CD4-positive, alpha-beta T cell (primary cell): ENCODE results near the gene USB1. TPM values are rescaled to one million over a fixed set of nuclear protein-coding genes. Genes with fewer than 3 reads are reported as not detected.

Experiments
- ATAC-seq: fragments of 200-7000 bp; cut with Tn5 transposase; one replicate; pipeline ENCODE4 v1.10.0; 2022; ENCODE audit warnings: mild to moderate bottlenecking; ENCODE audit not compliant: poor library complexity
- CTCF ChIA-PET: fragments of 350-600 bp; sonication (Branson Sonifier 250); formaldehyde crosslinking; loops from one replicate; lab custom pipeline; 2021; ENCODE audit warnings: antibody characterized with exemption, inconsistent platforms; lab: Charles Lee
- POLR2A ChIA-PET: fragments of 350-600 bp; sonication (Branson Sonifier 250); formaldehyde crosslinking; loops from one replicate; lab custom pipeline; 2021; ENCODE audit warnings: antibody characterized with exemption, inconsistent platforms; lab: Charles Lee
- DNase-seq, 14 experiments: peaks; one replicate each; pipeline ENCODE4 v3.0.0-alpha.2; 2013 to 2020; ENCODE audit warnings: mixed read lengths in 2 of 14
- H3K27ac ChIP-seq, 2 donors: one replicate each; pipeline versions ENCODE4 v1.5.1 to v1.7.0; 2013; ENCODE audit warnings: low read length in 2 of 2, low read depth in 1 of 2, mild to moderate bottlenecking in 1 of 2
- H3K27me3 ChIP-seq, 2 experiments: 1 replicate in 1 of 2; 2 replicates in 1 of 2; pipeline versions ENCODE4 v1.6.1 to v1.7.0; 2013; ENCODE audit warnings: low read length in 2 of 2, control low read depth in 1 of 2, mild to moderate bottlenecking in 1 of 2, moderate library complexity in 1 of 2; ENCODE audit not compliant: insufficient read depth in 2 of 2, control insufficient read depth in 1 of 2
- H3K36me3 ChIP-seq: one replicate; pipeline ENCODE4 v1.6.1; 2013; ENCODE audit warnings: low read length, control low read depth; ENCODE audit not compliant: insufficient read depth
- H3K4me1 ChIP-seq: one replicate; pipeline ENCODE4 v1.6.1; 2013; ENCODE audit warnings: low read length, control low read depth; ENCODE audit not compliant: insufficient read depth
- H3K4me3 ChIP-seq: one replicate; pipeline ENCODE4 v1.5.1; 2013; ENCODE audit warnings: mild to moderate bottlenecking, low read length, moderate library complexity
- H3K9me3 ChIP-seq, 2 experiments: 1 replicate in 1 of 2; 2 replicates in 1 of 2; pipeline versions ENCODE4 v1.6.1 to v1.7.0; 2013; ENCODE audit warnings: low read length in 2 of 2, mild to moderate bottlenecking in 2 of 2, control low read depth in 1 of 2, moderate library complexity in 1 of 2; ENCODE audit not compliant: control insufficient read depth in 1 of 2, insufficient read depth in 1 of 2
- H3K27ac Mint-ChIP-seq: one replicate; pipeline ENCODE4 v1.8.0; 2020; ENCODE audit warnings: mixed read lengths
- H3K27me3 Mint-ChIP-seq: one replicate; pipeline ENCODE4 v1.8.0; 2021; ENCODE audit warnings: mixed read lengths
- H3K36me3 Mint-ChIP-seq: one replicate; pipeline ENCODE4 v1.8.0; 2021; ENCODE audit warnings: low read depth, mixed read lengths
- H3K4me1 Mint-ChIP-seq: one replicate; pipeline ENCODE4 v1.8.0; 2021; ENCODE audit warnings: low read depth, mixed read lengths
- H3K4me3 Mint-ChIP-seq: one replicate; pipeline ENCODE4 v1.8.0; 2020; ENCODE audit warnings: mild to moderate bottlenecking, mixed read lengths
- H3K9me3 Mint-ChIP-seq: one replicate; pipeline ENCODE4 v1.8.0; 2020; ENCODE audit warnings: mixed read lengths
- intact Hi-C, 2 experiments: fragments of 100-400 bp; cut with DNase I in 1 of 2; cut with micrococcal nuclease in 1 of 2; formaldehyde crosslinking; loops; one replicate each; pipeline versions ENCODE4 v1.15.1 to v1.9.0; 2023 to 2025; cut with DNase I, micrococcal nuclease
- total RNA-seq, 174 experiments: library from RNA in 2 of 174; stranded (reverse) in 2 of 174; gene quantifications; one replicate each; pipeline ENCODE4 v1.2.3 and lab custom pipeline; 2021 to 2026
- TF ChIP-seq, protein P1 (sequence below): fragments of 200-600 bp; IDR thresholded peaks from one replicate; pipeline ENCODE4 v1.8.0; 2022; ENCODE audit warnings: antibody characterized with exemption, mild to moderate bottlenecking

Gene USB1
- total RNA-seq, 2 experiments from 2014 or later = 22.4 to 25.7 TPM

DNA sequence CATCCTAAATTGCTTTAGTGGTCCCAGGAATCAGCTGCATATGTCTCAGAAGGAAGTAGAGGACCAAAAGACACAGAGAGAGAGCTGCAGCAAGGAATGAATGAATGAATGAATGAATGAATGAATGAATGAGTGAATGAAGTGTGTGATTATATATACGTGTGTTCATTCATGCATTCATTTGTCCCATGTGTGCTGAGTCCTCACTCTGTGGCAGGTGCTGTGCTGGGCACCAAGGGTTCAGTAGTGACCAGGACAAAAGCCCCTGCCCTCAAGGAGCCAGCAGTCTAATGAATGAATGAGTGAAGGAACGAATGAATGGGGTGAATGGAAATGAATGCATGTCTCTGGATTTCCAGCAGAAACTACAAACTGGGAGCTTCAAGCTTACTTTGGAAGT is 39.7 kb upstream of the USB1 start:
- CTCF ChIA-PET = no interaction called here
- TF ChIP-seq, protein P1, sequence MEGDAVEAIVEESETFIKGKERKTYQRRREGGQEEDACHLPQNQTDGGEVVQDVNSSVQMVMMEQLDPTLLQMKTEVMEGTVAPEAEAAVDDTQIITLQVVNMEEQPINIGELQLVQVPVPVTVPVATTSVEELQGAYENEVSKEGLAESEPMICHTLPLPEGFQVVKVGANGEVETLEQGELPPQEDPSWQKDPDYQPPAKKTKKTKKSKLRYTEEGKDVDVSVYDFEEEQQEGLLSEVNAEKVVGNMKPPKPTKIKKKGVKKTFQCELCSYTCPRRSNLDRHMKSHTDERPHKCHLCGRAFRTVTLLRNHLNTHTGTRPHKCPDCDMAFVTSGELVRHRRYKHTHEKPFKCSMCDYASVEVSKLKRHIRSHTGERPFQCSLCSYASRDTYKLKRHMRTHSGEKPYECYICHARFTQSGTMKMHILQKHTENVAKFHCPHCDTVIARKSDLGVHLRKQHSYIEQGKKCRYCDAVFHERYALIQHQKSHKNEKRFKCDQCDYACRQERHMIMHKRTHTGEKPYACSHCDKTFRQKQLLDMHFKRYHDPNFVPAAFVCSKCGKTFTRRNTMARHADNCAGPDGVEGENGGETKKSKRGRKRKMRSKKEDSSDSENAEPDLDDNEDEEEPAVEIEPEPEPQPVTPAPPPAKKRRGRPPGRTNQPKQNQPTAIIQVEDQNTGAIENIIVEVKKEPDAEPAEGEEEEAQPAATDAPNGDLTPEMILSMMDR = no peak
- Mint-ChIP-seq H3K27ac (no peak overlapping the region), H3K9me3 (no peaks in the 10 kb centered on the region), H3K36me3 (no peaks in the 10 kb centered on the region), H3K4me1 (no peaks in the 10 kb centered on the region), H3K27me3 (no peaks in the 10 kb centered on the region), H3K4me3 (no peak overlapping the region)
- Histone ChIP-seq H3K4me3 (no peak overlapping the region), H3K27ac (no peak overlapping the region), H3K27me3 (no peaks in the 10 kb centered on the region), H3K9me3 (no peaks in the 10 kb centered on the region), H3K4me1 (no peaks in the 10 kb centered on the region), H3K36me3 (no peaks in the 10 kb centered on the region)
- ATAC-seq (no peak), DNase-seq (no peak)
- intact Hi-C loops = no loop called here
- POLR2A ChIA-PET = no interaction called here

DNA sequence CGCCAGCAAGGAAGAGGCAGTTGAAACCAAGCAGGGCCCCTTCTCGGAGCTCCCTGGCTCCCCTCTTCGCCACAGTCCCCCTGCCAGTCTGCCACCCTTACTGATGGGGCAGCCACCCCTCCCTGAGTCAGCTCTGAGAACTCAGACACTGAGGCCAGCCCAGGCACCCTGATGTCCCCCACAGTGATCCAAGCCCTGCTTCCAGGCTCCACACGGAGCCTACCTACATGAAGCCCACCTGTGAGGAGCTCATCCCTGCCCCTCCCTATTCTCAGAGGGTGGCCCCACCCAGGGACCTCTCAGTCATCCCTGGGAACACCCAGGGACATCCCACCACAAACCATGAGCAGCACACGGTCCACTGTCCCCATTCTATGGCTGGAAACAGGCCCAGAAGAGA is 39.2 kb upstream of the USB1 start:
- H3K27ac Mint-ChIP-seq = no peak overlapping the region
- H3K27me3 Mint-ChIP-seq = no peaks in the 10 kb centered on the region
- H3K4me3 Mint-ChIP-seq = no peak overlapping the region
- H3K27me3 ChIP-seq = no peaks in the 10 kb centered on the region
- ChIA-PET POLR2A (no interaction called here), CTCF (no interaction called here)
- no peak for ATAC-seq
- no peak overlapping the region for H3K4me3 ChIP-seq
- no peaks in the 10 kb centered on the region for H3K36me3 Mint-ChIP-seq
- no peaks in the 10 kb centered on the region for H3K4me1 Mint-ChIP-seq
- H3K9me3 Mint-ChIP-seq = no peaks in the 10 kb centered on the region
- TF ChIP-seq, protein P1 = no peak
- H3K27ac ChIP-seq = no peak overlapping the region
- intact Hi-C loops = no loop called here
- no peak for DNase-seq
- no peaks in the 10 kb centered on the region for H3K4me1 ChIP-seq
- no peaks in the 10 kb centered on the region for H3K36me3 ChIP-seq
- H3K9me3 ChIP-seq = no peaks in the 10 kb centered on the region

DNA sequence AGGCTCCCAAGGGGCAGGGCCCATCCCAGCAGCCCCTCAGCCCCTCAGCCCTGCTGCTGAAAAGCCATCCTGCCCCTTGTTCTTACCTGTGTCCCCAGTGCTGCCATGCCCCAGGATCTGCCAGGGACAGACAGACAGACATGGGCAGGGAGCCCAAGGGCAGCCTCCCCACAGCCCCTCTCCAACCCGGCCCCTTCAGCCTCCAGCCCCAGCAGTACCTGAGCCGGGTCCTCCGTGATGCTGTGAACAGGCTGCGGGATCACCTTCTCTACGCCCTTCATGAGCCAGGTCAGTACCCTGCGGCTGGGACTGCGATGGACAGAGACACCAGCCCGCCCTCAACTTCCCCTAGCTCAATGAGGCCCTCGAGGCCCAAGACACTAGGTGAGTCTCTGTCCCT is 38.5 kb upstream of the USB1 start:
- ChIA-PET POLR2A (no interaction called here), CTCF (no interaction called here)

More for the DNA sequence above, 38.5 kb upstream of the USB1 start:
- no peak for DNase-seq
- Mint-ChIP-seq H3K9me3 (no peaks in the 10 kb centered on the region), H3K4me1 (no peaks in the 10 kb centered on the region), H3K27me3 (no peaks in the 10 kb centered on the region), H3K36me3 (no peaks in the 10 kb centered on the region), H3K4me3 (no peak overlapping the region), H3K27ac (no peak overlapping the region)
- intact Hi-C loops = no loop called here
- no peak overlapping the region for H3K4me3 ChIP-seq
- H3K36me3 ChIP-seq = no peaks in the 10 kb centered on the region
- H3K27ac ChIP-seq = no peak overlapping the region
- H3K9me3 ChIP-seq = no peaks in the 10 kb centered on the region
- no peaks in the 10 kb centered on the region for H3K4me1 ChIP-seq
- TF ChIP-seq, protein P1 = no peak
- no peak for ATAC-seq
- H3K27me3 ChIP-seq = no peaks in the 10 kb centered on the region
